Thyroid gland (tissue), 4 donors: ENCODE data around the gene GRIK4. TPM values are rescaled to one million over a fixed set of nuclear protein-coding genes. Genes with fewer than 3 reads are reported as not detected.
"Not testable (repeated sequence)": the region's sequence is repeated elsewhere in the genome, so short reads cannot be mapped to it uniquely, and the experiment has no call there.

Source experiments
- DNase-seq, 2 donors: peaks; one replicate each; pipeline ENCODE4 v3.0.0-alpha.2; 2019
- H3K27ac ChIP-seq, 3 donors: fragments of 200-600 bp; sonication (generic); 1 replicate in 2 of 3; 2 replicates in 1 of 3; pipeline ENCODE4 v1.5.1; 2016 to 2019; ENCODE audit warnings: mild to moderate bottlenecking in 1 of 3, moderate library complexity in 1 of 3
- H3K27me3 ChIP-seq: fragments of 200-600 bp; sonication (generic); one replicate; pipeline ENCODE4 v1.5.1; 2019
- H3K36me3 ChIP-seq, 2 donors: fragments of 200-600 bp; sonication (generic); one replicate each; pipeline ENCODE4 v1.5.1; 2016 to 2019
- H3K4me1 ChIP-seq, 2 donors: fragments of 200-600 bp; sonication (generic); one replicate each; pipeline ENCODE4 v1.5.1; 2017 to 2019
- H3K4me3 ChIP-seq, 3 donors: fragments of 200-600 bp; sonication (generic); replicated peaks in 1 of 3; 1 replicate in 2 of 3; 2 replicates in 1 of 3; pipeline ENCODE4 v1.5.1; 2016; ENCODE audit warnings: mild to moderate bottlenecking in 1 of 3
- H3K9me3 ChIP-seq: fragments of 200-600 bp; sonication (generic); one replicate; pipeline ENCODE4 v1.5.1; 2017
- POLR2A ChIP-seq, 2 donors: fragments of 450-650 bp; IDR thresholded peaks; one replicate each; pipeline ENCODE4 v1.6.1; 2017; ENCODE audit warnings: antibody characterized with exemption in 2 of 2, mild to moderate bottlenecking in 2 of 2, moderate library complexity in 1 of 2
- WGBS, 2 donors: methylation state at CpG; one replicate each; pipeline ENCODE4 v1.1.5; 2017; 5-methylcytosine and 5-hydroxymethylcytosine counted together
- intact Hi-C: fragments of 100-400 bp; cut with DNase I; formaldehyde crosslinking; loops from one replicate; pipeline ENCODE4 v1.15.1; 2023
- total RNA-seq, 4 donors: library from RNA; depleted of rRNA; stranded (reverse); fragments of >200 nt; gene quantifications; one replicate each; pipeline ENCODE4 v1.2.3, GENCODE V29; 2016
- TF ChIP-seq, protein P1 (sequence below), 6 experiments: fragments of 200-600 bp in 3 of 6; fragments of 450-650 bp in 3 of 6; sonication (generic) in 3 of 6; IDR thresholded peaks; one replicate each; pipeline ENCODE4 v1.5.1; 2016 to 2019; ENCODE audit warnings: antibody characterized with exemption in 6 of 6, mild to moderate bottlenecking in 2 of 6, inconsistent platforms in 1 of 6, moderate library complexity in 1 of 6

The GRIK4 gene
- total RNA-seq, 4 donors from 2014 or later, result 0.54 to 3.7 (median 0.99) TPM

DNA sequence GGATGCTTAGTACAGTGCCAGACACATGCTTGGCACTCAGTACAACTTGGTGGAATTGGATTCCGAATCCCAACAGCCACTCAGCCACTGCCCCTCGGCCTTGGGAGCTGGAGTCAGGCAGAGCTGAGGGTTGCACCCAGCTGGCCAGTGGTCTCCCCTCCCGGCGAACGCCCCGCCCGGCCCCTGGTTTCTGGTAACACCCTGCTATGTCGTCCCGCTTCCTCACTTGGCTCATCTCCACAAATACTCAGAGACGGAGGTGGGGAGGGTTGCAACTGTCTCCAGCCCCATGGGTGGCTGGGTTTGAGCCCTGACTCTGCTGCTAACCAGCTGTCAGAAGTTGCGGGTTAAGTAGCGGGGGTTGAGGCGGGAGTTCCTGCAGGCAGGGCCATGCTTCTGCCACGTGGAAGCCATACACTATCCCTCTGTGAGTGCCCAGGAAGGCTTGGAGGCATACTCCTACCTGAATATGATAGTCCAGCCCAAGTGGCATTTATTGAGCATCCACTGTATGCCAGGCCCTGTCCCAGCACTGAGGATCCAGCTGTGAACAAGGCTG lies 67.1 kb downstream of the GRIK4 start:
- Histone ChIP-seq H3K4me1 (no peaks in the 10 kb centered on the region), H3K36me3 (no peaks in the 10 kb centered on the region), H3K27ac (no peak overlapping the region), H3K9me3 (no peaks in the 10 kb centered on the region), H3K27me3 (no peaks in the 10 kb centered on the region), H3K4me3 (no peak overlapping the region)
- 79 to 85% methylated on average over 11 to 14 of the region's 14 CpGs for WGBS, 2 donors
- intact Hi-C loops, result no loop called here
- TF ChIP-seq, protein P1, sequence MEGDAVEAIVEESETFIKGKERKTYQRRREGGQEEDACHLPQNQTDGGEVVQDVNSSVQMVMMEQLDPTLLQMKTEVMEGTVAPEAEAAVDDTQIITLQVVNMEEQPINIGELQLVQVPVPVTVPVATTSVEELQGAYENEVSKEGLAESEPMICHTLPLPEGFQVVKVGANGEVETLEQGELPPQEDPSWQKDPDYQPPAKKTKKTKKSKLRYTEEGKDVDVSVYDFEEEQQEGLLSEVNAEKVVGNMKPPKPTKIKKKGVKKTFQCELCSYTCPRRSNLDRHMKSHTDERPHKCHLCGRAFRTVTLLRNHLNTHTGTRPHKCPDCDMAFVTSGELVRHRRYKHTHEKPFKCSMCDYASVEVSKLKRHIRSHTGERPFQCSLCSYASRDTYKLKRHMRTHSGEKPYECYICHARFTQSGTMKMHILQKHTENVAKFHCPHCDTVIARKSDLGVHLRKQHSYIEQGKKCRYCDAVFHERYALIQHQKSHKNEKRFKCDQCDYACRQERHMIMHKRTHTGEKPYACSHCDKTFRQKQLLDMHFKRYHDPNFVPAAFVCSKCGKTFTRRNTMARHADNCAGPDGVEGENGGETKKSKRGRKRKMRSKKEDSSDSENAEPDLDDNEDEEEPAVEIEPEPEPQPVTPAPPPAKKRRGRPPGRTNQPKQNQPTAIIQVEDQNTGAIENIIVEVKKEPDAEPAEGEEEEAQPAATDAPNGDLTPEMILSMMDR (IDR thresholded peaks at IDR 0.05), result no peak
- TF ChIP-seq POLR2A (IDR thresholded peaks at IDR 0.05), result no peak
- no peak for DNase-seq

DNA sequence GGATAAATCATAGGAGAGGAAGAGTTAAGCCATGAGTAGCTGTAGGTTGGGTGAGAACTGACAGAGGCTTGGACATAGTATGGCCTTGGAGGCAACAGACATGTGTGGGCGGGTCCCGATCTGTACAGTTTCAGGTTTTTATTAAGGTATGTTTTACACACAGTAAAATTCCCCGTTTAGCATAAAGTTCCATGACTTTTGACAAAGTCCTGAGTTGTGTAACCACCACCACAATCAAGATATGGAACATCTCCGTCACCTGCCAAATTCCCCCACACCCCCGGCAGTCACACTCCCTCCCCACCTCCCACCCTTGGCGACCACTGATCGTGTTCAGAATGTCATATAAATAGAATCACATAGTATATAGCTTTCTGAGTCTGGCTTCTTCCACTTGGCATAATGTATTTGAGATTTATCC lies 68.1 kb downstream of the GRIK4 start:
- no peaks in the 10 kb centered on the region for H3K36me3 ChIP-seq
- no peak overlapping the region for H3K4me3 ChIP-seq
- no peaks in the 10 kb centered on the region for H3K9me3 ChIP-seq
- TF ChIP-seq, protein P1 (IDR thresholded peaks at IDR 0.05), result no peak
- no peak for TF ChIP-seq POLR2A (IDR thresholded peaks at IDR 0.05)
- WGBS, 2 donors, result 75 to 85% methylated on average over 7 of the region's 7 CpGs
- no peaks in the 10 kb centered on the region for H3K4me1 ChIP-seq
- intact Hi-C loops, result no loop called here
- no peaks in the 10 kb centered on the region for H3K27me3 ChIP-seq
- H3K27ac ChIP-seq, result no peak overlapping the region
- DNase-seq, result no peak

DNA sequence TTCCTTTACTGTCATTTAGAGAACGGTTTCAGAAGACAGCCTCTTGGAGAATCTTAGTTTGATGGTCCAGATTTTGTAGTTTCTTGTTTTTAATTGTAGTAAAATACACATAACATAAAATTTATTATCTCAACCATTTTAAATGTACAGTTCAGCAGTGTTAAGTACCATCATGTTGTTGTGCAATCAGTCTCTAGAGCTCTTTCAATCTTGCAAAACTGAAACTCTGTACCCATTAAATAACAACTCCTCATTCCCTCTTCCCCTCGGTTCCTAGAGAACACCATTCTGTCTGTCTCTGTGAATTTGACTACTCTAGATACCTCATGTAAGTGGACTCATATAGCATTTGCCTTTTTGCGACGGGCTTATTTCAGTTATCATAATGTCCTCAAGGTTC lies 69.8 kb downstream of the GRIK4 start:
- no peaks in the 10 kb centered on the region for H3K36me3 ChIP-seq
- H3K9me3 ChIP-seq, result no peaks in the 10 kb centered on the region
- H3K4me3 ChIP-seq, result no peak overlapping the region
- H3K27me3 ChIP-seq, result no peaks in the 10 kb centered on the region
- WGBS, 2 donors, result 63 to 70% methylated on average over 4 of the region's 4 CpGs
- intact Hi-C loops, result no loop called here
- H3K4me1 ChIP-seq, result no peaks in the 10 kb centered on the region
- TF ChIP-seq POLR2A (IDR thresholded peaks at IDR 0.05), result no peak
- DNase-seq, result no peak
- H3K27ac ChIP-seq, result no peak overlapping the region

DNA sequence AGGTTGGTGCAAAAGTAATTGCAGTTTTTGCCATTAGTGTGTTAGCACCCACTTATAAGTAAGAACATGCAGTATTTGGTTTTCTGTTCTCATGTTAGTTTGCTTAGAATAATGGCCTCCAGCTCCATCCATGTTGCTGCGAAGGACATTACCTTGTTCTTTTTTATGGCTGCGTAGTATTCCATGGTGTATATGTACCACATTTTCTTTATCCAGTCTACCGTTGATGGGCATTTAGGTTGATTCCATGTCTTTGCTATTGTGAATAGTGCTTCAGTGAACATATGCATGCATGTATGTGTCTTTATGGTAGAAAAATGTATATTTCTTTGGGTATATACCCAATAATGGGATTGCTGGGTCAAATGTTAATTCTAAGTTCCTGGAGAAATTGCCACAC lies 71.0 kb downstream of the GRIK4 start:
- 97 to 98% methylated on average over 3 of the region's 3 CpGs for WGBS, 2 donors
- intact Hi-C loops, H3K9me3 ChIP-seq, H3K36me3 ChIP-seq, H3K4me3 ChIP-seq, DNase-seq, H3K27me3 ChIP-seq, H3K27ac ChIP-seq, H3K4me1 ChIP-seq: not testable (repeated sequence)

DNA sequence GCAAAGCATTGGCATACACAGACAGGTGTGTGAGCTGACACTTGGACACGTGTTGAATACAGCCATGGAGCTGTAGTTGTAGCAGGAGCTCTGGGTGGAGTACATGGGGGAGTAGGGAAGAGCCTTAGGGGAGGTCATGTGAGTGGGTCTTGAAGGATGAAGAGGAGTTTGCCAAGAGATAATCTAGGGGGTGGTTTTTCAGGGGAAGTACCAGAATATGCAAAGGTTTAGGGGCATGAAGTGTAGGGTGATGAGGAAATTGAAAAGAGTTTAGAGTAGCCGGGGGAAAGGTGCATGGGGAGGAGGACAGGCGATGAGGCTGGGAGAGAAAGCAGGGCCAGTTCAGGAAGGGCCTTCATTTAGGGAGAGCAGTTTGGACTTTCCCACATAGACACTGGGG lies 74.5 kb downstream of the GRIK4 start:
- 60 to 61% methylated on average over 3 of the region's 3 CpGs for WGBS, 2 donors
- H3K4me3 ChIP-seq, result no peak overlapping the region
- DNase-seq, result no peak
- H3K27me3 ChIP-seq, result no peaks in the 10 kb centered on the region
- H3K4me1 ChIP-seq, result peaks cover 4 to 17% of the 10 kb centered on the region in 2 donors
- TF ChIP-seq, protein P1 (IDR thresholded peaks at IDR 0.05), result no peak
- no peak for TF ChIP-seq POLR2A (IDR thresholded peaks at IDR 0.05)
- no peak overlapping the region for H3K27ac ChIP-seq
- intact Hi-C loops, result no loop called here
- H3K9me3 ChIP-seq, result no peaks in the 10 kb centered on the region
- H3K36me3 ChIP-seq, result no peaks in the 10 kb centered on the region

DNA sequence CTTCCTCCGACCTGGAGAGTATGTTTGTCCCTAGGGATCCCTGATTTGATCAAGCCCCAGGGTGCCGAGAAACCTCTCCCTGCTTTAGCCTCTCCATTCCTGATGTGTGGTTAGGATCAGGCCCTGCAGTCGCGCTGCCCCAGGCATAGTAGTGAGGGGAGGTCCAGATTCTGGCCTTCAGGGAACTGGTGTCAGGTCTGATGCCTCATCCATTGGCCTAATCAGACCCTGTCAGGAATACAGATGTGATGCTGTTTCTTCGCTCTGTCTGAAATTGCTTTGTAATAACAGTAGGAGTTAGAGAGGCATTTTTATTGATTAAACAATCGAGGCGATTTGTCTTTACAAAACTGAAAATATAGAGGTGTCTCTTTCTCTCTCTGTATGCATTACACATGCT lies 75.2 kb downstream of the GRIK4 start:
- no peak overlapping the region for H3K27ac ChIP-seq
- DNase-seq, result no peak
- intact Hi-C loops, result no loop called here
- no peaks in the 10 kb centered on the region for H3K27me3 ChIP-seq
- peaks cover 4 to 17% of the 10 kb centered on the region in 2 donors for H3K4me1 ChIP-seq
- no peak for TF ChIP-seq POLR2A (IDR thresholded peaks at IDR 0.05)
- TF ChIP-seq, protein P1 (IDR thresholded peaks at IDR 0.05), result no peak
- WGBS, 2 donors, result 87 to 92% methylated on average over 6 to 7 of the region's 7 CpGs
- H3K4me3 ChIP-seq, result no peak overlapping the region
- H3K36me3 ChIP-seq, result no peaks in the 10 kb centered on the region
- no peaks in the 10 kb centered on the region for H3K9me3 ChIP-seq
